ENCODE data around the gene SIGLEC15.

- TF ChIP-seq ZNF70 (CRISPR knock-in tag; IDR thresholded peaks at IDR 0.05) (no peak), PATZ1 (CRISPR knock-in tag; IDR thresholded peaks at IDR 0.05; ENCODE audit: borderline replicate concordance) (no peak), PPARA (CRISPR knock-in tag; IDR thresholded peaks at IDR 0.05; ENCODE audit: borderline replicate concordance) (no peak), ZFP30 (CRISPR knock-in tag; IDR thresholded peaks at IDR 0.05) (no peak), POU6F1 (CRISPR knock-in tag; IDR thresholded peaks at IDR 0.05; ENCODE audit: borderline replicate concordance, low read depth) (no peak), ZC3H10 (CRISPR knock-in tag; IDR thresholded peaks at IDR 0.05) (no peak), TSHZ2 (CRISPR knock-in tag; IDR thresholded peaks at IDR 0.05) (no peak), ESRRG (CRISPR knock-in tag; IDR thresholded peaks at IDR 0.05) (no peak), SNAI2 (CRISPR knock-in tag; IDR thresholded peaks at IDR 0.05) (no peak), CSRNP3 (CRISPR knock-in tag; IDR thresholded peaks at IDR 0.05) (no peak), ISL1 (CRISPR knock-in tag; IDR thresholded peaks at IDR 0.05) (no peak), ZNF565 (CRISPR knock-in tag; conservative IDR thresholded peaks at IDR 0.05; ENCODE audit: low read depth) (no peak), ZFP3 (CRISPR knock-in tag; IDR thresholded peaks at IDR 0.05) (no peak), ARNTL (CRISPR knock-in tag; IDR thresholded peaks at IDR 0.05; ENCODE audit: borderline replicate concordance, low read depth) (no peak)
These were observed 8.8 kb downstream of the SIGLEC15 start for GRCh38 chr18:45834306-45834705.
